GM18951 (cell line): ENCODE results near the gene CACUL1.
"Not testable (repeated sequence)": the region's sequence is repeated elsewhere in the genome, so short reads cannot be mapped to it uniquely, and the experiment has no call there.

Experiments used
- POLR2A ChIP-seq: IDR thresholded peaks from 4 replicates; pipeline ENCODE4 v1.6.1; 2011; ENCODE audit warnings: mild to moderate bottlenecking; ENCODE audit not compliant: insufficient read length, insufficient read depth; ENCODE audit errors: extremely low read depth
- in situ Hi-C: fragments of 300-500 bp; cut with MboI; formaldehyde crosslinking; loops from one replicate; pipeline ENCODE4 v1.12.0; 2022; ENCODE audit warnings: low sequenced_read_pairs, mixed read lengths, inconsistent platforms; ENCODE audit not compliant: unreplicated experiment

CACUL1 gene

GRCh38 chr10:118658762-118659161, 96.0 kb downstream of the CACUL1 start:
- TF ChIP-seq POLR2A: no peak
- in situ Hi-C loops: no loop called here

GRCh38 chr10:118658168-118658567, 96.6 kb downstream of the CACUL1 start:
- in situ Hi-C loops: not testable (repeated sequence)

- in situ Hi-C loops: not testable (repeated sequence)
Observed at GRCh38 chr10:118645294-118645693, 109.5 kb downstream of the CACUL1 start.

DNA sequence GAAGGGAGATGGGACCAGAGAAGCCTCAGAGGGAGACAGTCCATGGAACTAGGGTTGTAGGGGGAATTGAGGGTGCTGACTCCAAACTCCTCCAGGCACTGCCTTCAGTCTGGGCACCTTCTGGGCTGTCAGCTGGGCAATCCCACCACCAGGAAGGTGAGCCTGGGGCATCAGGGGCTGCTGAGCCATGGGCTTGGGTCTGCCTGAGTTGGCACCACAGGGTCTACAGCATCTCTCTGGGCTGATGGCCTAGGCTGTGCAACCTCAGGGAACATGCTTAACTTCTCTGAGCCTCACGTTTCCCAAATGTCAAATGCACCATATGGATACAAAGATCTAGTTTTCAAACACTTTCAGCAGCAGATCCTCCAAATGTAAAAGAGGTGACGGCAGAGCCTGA, 112.5 kb downstream of the CACUL1 start:
- TF ChIP-seq POLR2A: no peak
- in situ Hi-C loops: no loop called here

GRCh38 chr10:118638680-118639079, 116.1 kb downstream of the CACUL1 start:
- no peak for TF ChIP-seq POLR2A
- in situ Hi-C loops: no loop called here

DNA sequence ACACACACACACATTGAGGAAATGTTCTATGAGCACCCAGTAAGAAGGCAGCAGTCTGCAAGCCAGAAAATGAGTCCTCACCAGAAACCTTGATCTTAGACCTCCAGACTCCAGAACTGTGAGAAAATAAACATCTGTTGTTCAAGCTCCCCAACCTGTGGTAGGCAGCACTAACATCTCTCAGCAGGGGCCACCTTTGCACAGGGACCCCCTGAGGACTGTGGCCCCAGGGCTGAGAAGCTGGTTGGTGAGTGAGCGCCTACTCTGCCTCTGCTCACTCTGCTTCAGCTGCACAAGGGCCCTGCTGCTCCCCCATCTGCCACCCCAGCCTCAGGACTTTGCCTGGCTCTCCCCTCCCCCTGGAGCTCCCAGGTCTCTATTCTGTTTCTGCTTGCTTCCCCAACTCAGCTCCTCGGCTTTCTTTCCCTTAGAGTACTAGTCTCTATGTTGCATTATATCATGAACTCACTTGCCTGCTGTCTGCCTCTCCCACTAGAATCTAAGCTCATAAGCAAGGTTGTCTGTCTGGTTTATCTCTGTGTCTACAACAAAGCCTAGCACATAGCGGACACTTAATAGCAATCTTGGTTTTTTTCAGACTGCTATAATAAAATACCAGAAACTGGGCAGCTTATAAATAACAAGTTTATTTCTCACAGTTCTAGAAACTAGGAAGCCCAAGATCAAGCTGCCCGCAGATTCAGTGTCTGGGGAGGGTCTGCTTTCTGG, 118.9 kb downstream of the CACUL1 start:
- in situ Hi-C loops: no loop called here
- TF ChIP-seq POLR2A: no peak

GRCh38 chr10:118633786-118634185, 121.0 kb downstream of the CACUL1 start:
- in situ Hi-C loops: no loop called here
- no peak for TF ChIP-seq POLR2A

DNA sequence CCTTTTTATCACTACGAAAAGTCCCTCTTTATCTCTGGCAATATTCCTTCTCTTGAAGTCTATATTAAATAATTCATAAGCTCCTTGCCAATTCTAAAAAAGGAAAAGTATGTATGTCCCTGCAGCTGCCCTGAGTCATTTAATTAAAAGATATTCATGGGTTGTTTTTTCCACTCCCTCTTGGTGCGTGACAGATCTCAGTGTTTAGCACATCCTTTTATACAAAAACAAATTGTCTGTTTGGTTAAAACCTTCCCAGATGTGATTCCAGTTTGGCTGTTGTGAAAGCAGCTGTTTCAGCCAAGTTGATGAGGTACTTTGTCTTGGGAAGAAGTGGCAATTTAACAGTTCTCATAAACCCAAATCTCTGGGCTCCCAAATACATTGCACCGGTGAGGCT, 125.6 kb downstream of the CACUL1 start:
- no peak for TF ChIP-seq POLR2A
- in situ Hi-C loops: no loop called here

DNA sequence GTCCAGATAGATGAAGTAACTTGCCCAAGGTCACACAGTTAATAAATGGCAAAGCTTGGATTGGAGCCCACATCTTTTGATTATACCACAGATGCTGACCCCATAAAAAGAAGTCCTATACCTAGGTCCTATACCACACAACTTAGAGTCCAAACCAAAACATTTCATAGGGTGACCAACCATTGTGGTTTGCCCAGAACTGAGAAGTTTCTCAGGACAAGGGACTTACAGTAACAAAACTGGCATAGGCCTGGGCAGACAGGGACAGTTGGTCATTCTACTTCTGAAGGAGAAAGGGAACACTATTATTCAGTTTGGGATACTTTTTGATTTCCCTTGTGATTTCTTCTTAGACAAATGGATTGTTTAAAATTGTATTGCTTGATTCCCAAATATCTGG, 126.4 kb downstream of the CACUL1 start:
- in situ Hi-C loops: no loop called here
- TF ChIP-seq POLR2A: no peak

DNA sequence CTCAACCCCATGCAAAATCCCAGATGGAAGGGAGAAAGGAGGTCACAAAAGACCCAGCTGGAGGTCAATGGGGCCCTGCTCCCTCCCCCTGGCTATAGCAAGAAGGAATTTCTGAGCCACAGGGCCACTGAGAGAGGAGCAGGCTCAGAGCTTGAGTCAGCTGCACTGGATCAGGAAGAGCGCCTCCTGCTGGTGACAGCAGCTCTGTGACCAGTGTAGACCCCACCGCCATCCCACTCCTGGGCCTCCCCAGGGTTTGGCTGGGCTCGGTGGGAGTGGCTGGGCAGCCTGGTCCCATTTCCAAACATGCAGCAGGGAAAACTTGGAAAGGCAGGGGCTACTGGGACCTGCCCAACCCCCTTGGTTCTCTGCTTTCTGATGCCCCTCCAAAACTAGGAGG, 127.8 kb downstream of the CACUL1 start:
- in situ Hi-C loops: no loop called here
- no peak for TF ChIP-seq POLR2A
